Activated CD8-positive, alpha-beta memory T cell treated with anti-CD3 and anti-CD28 coated beads, Interleukin-2, amount 50 U/mL, for 48 hours (primary cell): ENCODE measurements around the gene THADA.
"Not testable (repeated sequence)": the region's sequence is repeated elsewhere in the genome, so short reads cannot be mapped to it uniquely, and the experiment has no call there.

Source experiments
- DNase-seq: peaks from one replicate; pipeline ENCODE4 v3.0.0-alpha.2; 2020

THADA gene

GRCh38 chr2:43193652-43194120 is 402.2 kb downstream of the THADA start:
- no peak for DNase-seq

- DNase-seq: no peak
Observed at GRCh38 chr2:43192744-43193651, 402.8 kb downstream of the THADA start.

GRCh38 chr2:43191947-43192516 is 403.8 kb downstream of the THADA start:
- no peak for DNase-seq

GRCh38 chr2:43190311-43191052 is 405.4 kb downstream of the THADA start:
- no peak for DNase-seq

GRCh38 chr2:43189861-43190260 is 406.0 kb downstream of the THADA start:
- DNase-seq: not testable (repeated sequence)

- DNase-seq: no peak
Observed at GRCh38 chr2:43188561-43189386, 407.1 kb downstream of the THADA start.

GRCh38 chr2:43186679-43187374 is 409.0 kb downstream of the THADA start:
- DNase-seq: no peak

- DNase-seq: no peak
Observed at GRCh38 chr2:43186321-43186678, 409.5 kb downstream of the THADA start.

GRCh38 chr2:43185146-43185545 is 410.7 kb downstream of the THADA start:
- DNase-seq: no peak

- DNase-seq: peak; percentile 74
Observed at GRCh38 chr2:43184339-43184895, 411.4 kb downstream of the THADA start.

- no peak for DNase-seq
Observed at GRCh38 chr2:43183743-43184142, 412.1 kb downstream of the THADA start.

GRCh38 chr2:43180897-43181296 is 414.9 kb downstream of the THADA start:
- DNase-seq: no peak
